ENCODE results near the gene DIP2B. TPM values are rescaled to one million over a fixed set of nuclear protein-coding genes. Genes with fewer than 3 reads are reported as not detected.
"Not testable (repeated sequence)": the region's sequence is repeated elsewhere in the genome, so short reads cannot be mapped to it uniquely, and the experiment has no call there.

Gene DIP2B, protein sequence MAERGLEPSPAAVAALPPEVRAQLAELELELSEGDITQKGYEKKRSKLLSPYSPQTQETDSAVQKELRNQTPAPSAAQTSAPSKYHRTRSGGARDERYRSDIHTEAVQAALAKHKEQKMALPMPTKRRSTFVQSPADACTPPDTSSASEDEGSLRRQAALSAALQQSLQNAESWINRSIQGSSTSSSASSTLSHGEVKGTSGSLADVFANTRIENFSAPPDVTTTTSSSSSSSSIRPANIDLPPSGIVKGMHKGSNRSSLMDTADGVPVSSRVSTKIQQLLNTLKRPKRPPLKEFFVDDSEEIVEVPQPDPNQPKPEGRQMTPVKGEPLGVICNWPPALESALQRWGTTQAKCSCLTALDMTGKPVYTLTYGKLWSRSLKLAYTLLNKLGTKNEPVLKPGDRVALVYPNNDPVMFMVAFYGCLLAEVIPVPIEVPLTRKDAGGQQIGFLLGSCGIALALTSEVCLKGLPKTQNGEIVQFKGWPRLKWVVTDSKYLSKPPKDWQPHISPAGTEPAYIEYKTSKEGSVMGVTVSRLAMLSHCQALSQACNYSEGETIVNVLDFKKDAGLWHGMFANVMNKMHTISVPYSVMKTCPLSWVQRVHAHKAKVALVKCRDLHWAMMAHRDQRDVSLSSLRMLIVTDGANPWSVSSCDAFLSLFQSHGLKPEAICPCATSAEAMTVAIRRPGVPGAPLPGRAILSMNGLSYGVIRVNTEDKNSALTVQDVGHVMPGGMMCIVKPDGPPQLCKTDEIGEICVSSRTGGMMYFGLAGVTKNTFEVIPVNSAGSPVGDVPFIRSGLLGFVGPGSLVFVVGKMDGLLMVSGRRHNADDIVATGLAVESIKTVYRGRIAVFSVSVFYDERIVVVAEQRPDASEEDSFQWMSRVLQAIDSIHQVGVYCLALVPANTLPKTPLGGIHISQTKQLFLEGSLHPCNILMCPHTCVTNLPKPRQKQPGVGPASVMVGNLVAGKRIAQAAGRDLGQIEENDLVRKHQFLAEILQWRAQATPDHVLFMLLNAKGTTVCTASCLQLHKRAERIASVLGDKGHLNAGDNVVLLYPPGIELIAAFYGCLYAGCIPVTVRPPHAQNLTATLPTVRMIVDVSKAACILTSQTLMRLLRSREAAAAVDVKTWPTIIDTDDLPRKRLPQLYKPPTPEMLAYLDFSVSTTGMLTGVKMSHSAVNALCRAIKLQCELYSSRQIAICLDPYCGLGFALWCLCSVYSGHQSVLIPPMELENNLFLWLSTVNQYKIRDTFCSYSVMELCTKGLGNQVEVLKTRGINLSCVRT (N-terminal part only)
- total RNA-seq, result 10 to 100 TPM; 21.4 to 22.5 TPM

DNA sequence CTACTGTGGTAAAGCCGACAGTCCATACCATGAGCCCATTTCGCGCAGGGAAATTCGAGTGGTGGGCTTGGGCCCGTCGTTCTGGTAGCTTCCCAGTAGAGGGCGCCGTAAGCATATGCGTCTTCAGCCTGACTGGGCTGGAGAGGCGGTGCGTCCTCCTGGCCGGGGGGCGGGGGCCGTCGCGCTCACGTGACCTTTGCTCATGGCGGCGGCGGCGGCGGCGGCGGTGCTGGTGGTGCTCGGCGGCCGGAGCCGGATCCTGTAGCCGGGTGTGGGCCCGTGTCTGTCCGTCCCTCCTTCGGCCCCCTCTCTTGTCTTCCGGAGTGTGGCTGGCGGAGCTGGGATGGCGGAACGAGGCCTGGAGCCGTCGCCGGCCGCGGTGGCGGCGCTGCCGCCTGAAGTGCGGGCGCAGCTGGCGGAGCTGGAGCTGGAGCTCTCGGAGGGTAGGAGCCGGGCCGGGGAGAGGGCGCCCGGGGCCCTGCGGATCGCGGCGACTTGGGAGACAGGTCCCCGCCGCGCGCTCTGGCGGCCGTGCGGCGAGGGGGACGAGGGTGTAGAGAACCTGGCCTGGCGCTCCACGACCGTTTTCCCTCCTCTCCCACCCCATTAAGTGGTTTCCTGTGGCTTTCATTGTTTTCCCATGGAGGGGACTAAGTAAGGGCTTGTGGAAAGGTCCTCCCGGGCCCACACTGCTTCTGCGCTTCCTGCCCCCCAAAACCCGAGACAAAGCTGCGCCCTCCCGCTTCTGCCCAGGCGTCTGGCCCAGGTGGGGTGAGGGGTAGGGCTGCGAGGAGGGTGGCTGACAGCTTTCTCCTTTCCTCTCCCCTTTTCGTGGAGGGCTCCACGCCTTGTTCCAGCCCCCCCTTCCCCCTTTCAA lies at the start of gene DIP2B:
DIP2B (plus strand) TSS at position 188 of the 877 bp plus-strand sequence; CDS start at position 344, 156 bp downstream.
- peaks cover 46% of the 10 kb centered on the region for H3K4me1 Mint-ChIP-seq
- peak within 1 kb of the TSS; percentile 92 for H3K27ac Mint-ChIP-seq
- peak; percentile 94 for DNase-seq
- H3K36me3 Mint-ChIP-seq, result peaks cover 5% of the 10 kb centered on the region
- H3K4me3 Mint-ChIP-seq, result peak within 1 kb of the TSS; percentile 97
- H3K27me3 Mint-ChIP-seq, result no peaks in the 10 kb centered on the region
- no peaks in the 10 kb centered on the region for H3K9me3 Mint-ChIP-seq

- Mint-ChIP-seq H3K36me3 (peaks cover 29% of the 10 kb centered on the region), H3K9me3 (no peaks in the 10 kb centered on the region), H3K4me1 (no peaks in the 10 kb centered on the region), H3K27me3 (no peaks in the 10 kb centered on the region), H3K27ac (no peak overlapping the region), H3K4me3 (no peak overlapping the region)
- DNase-seq, result no peak
Observed at GRCh38 chr12:50458606-50459005, 46.2 kb upstream of the DIP2B start.

DNA sequence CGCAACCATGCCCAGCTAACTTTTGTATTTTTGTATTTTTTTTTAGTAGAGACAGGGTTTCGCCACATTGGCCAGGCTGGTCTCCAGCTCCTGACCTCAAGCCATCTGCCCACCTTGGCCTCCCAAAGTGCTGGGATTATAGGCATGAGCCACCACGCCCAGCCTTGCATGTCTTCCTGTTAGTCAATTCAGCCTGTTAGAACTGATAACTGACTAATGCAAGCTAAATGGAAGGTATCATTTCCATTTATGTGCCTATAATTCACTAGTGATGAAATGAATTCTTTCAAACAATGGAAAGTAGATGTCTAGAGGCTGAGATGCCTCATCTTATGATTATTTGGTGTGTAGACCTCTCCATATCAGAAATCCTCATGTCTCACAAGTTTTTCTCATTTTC lies 37.3 kb upstream of the DIP2B start:
- DNase-seq, result no peak
- H3K27me3 Mint-ChIP-seq, result no peaks in the 10 kb centered on the region
- no peaks in the 10 kb centered on the region for H3K9me3 Mint-ChIP-seq
- no peak overlapping the region for H3K27ac Mint-ChIP-seq
- peaks cover 41% of the 10 kb centered on the region for H3K36me3 Mint-ChIP-seq
- no peaks in the 10 kb centered on the region for H3K4me1 Mint-ChIP-seq
- no peak overlapping the region for H3K4me3 Mint-ChIP-seq

GRCh38 chr12:50477241-50477832 lies 27.4 kb upstream of the DIP2B start:
- no peak for DNase-seq
- peaks cover 15% of the 10 kb centered on the region for H3K36me3 Mint-ChIP-seq
- H3K4me3 Mint-ChIP-seq, result no peak overlapping the region
- no peak overlapping the region for H3K27ac Mint-ChIP-seq
- H3K27me3 Mint-ChIP-seq, result no peaks in the 10 kb centered on the region
- no peaks in the 10 kb centered on the region for H3K9me3 Mint-ChIP-seq
- H3K4me1 Mint-ChIP-seq, result no peaks in the 10 kb centered on the region

GRCh38 chr12:50482571-50482970 lies 22.2 kb upstream of the DIP2B start:
- Mint-ChIP-seq H3K36me3 (no peaks in the 10 kb centered on the region), H3K27me3 (no peaks in the 10 kb centered on the region), H3K4me1 (no peaks in the 10 kb centered on the region), H3K27ac (no peak overlapping the region), H3K9me3 (peaks cover 2% of the 10 kb centered on the region), H3K4me3 (no peak overlapping the region)
- no peak for DNase-seq

GRCh38 chr12:50483488-50483887 lies 21.3 kb upstream of the DIP2B start:
- Mint-ChIP-seq H3K36me3 (no peaks in the 10 kb centered on the region), H3K4me3 (no peak overlapping the region), H3K4me1 (no peaks in the 10 kb centered on the region), H3K27me3 (no peaks in the 10 kb centered on the region), H3K9me3 (peaks cover 2% of the 10 kb centered on the region), H3K27ac (no peak overlapping the region)
- DNase-seq, result no peak

DNA sequence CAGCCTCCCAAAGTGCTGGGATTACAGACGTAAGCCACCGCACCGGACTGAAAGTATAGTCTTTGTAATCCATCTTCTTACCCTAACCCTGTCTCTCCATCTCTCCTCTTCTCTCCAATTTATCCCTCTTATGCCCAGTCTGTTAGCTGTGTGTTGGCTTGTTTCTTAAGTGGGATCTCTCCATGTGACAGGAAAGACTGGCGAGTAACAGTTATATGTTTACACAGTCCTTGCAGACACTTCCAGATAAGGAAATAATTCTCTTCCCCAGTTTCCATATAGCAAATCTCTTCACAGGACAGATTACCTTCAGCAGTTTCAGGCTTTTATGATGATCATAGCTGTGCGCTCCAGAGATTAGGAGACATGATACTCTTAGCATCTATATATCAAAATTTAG lies 16.0 kb upstream of the DIP2B start:
- H3K4me3 Mint-ChIP-seq, result no peak overlapping the region
- H3K36me3 Mint-ChIP-seq, result no peaks in the 10 kb centered on the region
- no peaks in the 10 kb centered on the region for H3K4me1 Mint-ChIP-seq
- H3K27ac Mint-ChIP-seq, result no peak overlapping the region
- H3K27me3 Mint-ChIP-seq, result no peaks in the 10 kb centered on the region
- peaks cover 16% of the 10 kb centered on the region for H3K9me3 Mint-ChIP-seq
- DNase-seq, result no peak

DNA sequence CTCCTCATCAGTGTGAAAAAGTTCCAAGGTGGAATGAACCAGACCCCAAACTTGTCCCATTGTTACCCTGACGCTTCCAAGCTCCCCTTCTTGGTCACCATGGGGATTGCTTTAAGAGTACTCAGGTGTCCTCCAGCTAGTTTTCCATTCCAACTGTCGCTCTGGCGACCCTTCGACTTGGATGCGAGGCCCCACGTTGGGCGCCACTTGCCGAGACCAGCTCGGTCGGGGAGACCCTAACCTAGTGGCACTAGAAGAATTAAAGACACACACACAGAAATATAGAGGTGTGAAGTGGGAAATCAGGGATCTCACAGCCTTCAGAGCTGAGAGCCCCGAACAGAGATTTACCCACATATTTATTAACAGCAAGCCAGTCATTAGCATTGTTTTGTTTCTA lies 6.7 kb upstream of the DIP2B start:
- not testable (repeated sequence) for DNase-seq, H3K4me3 Mint-ChIP-seq, H3K27ac Mint-ChIP-seq, H3K27me3 Mint-ChIP-seq, H3K4me1 Mint-ChIP-seq
- Mint-ChIP-seq H3K9me3 (peaks cover 44% of the 10 kb centered on the region), H3K36me3 (peaks cover 14% of the 10 kb centered on the region)

- DNase-seq, result no peak
- Mint-ChIP-seq H3K27me3 (no peaks in the 10 kb centered on the region), H3K4me3 (peak overlapping the region; percentile 97), H3K9me3 (no peaks in the 10 kb centered on the region), H3K27ac (peak overlapping the region; percentile 92), H3K36me3 (peaks cover 5% of the 10 kb centered on the region), H3K4me1 (peaks cover 52% of the 10 kb centered on the region)
Observed at GRCh38 chr12:50505675-50506530, 1.1 kb downstream of the DIP2B start.

DNA sequence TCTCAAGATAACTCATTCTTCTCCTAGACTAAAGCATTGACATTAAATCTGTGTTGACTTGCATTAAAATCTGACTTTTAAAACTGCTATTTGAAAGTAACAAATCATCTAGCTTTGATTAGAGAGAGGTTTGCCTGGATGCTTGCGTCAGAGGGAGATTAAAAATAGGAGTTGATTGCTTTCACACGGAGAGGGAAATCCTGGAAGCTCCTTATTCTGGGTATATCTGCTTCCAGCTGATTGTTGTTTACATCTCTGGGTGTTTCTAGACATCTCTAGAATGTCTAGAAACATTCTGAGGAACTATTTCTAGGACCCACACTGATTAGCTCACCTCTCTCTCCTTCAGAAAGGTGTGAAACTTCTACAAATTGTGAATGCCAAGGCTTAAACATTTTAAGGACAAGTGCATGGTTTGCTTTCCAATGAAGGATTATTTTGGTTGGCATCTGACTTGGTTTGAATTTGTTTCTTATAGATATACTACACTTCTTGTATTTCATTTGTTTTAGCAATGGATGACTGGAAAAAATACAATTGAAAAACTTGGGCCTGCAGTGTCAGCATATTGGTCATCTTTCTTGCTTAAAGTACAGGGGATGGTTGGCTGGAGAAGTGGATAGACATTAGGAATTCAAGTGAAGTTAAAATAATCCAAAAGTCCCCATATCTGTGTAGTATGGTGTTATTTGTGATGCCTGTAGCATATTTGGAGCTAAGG lies 2.1 kb downstream of the DIP2B start:
- no peak for DNase-seq
- peaks cover 5% of the 10 kb centered on the region for H3K36me3 Mint-ChIP-seq
- H3K4me1 Mint-ChIP-seq, result peaks cover 52% of the 10 kb centered on the region
- no peaks in the 10 kb centered on the region for H3K27me3 Mint-ChIP-seq
- peak overlapping the region; percentile 49 for H3K27ac Mint-ChIP-seq
- no peaks in the 10 kb centered on the region for H3K9me3 Mint-ChIP-seq
- peak overlapping the region; percentile 97 for H3K4me3 Mint-ChIP-seq

GRCh38 chr12:50507474-50507838 lies 2.7 kb downstream of the DIP2B start:
- H3K27me3 Mint-ChIP-seq, result no peaks in the 10 kb centered on the region
- peak overlapping the region; percentile 97 for H3K4me3 Mint-ChIP-seq
- no peak for DNase-seq
- H3K9me3 Mint-ChIP-seq, result no peaks in the 10 kb centered on the region
- H3K4me1 Mint-ChIP-seq, result peaks cover 52% of the 10 kb centered on the region
- H3K27ac Mint-ChIP-seq, result peak overlapping the region; percentile 38
- H3K36me3 Mint-ChIP-seq, result peaks cover 5% of the 10 kb centered on the region

DNA sequence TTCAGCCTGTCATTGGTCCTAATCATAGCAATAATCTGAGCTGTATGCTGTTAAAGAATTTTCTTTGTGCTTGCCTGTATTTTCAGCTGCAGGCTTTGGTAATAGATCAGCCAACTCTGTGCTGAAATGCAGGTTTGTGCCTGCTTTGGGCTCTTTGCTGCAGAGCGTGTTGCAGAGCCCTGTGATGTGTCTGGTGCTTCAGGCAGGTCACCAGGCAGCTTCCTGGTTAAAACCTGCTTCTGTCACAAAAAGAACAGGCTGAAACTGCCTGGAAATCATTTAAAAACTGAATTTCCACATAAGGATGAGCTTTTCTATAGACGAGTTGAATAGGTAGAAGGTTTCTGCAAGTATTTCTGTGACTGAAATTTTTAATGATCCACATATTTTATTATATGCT lies 3.1 kb downstream of the DIP2B start:
- peak overlapping the region; percentile 70 for H3K4me3 Mint-ChIP-seq
- no peaks in the 10 kb centered on the region for H3K9me3 Mint-ChIP-seq
- DNase-seq, result no peak
- H3K27ac Mint-ChIP-seq, result peak overlapping the region; percentile 82
- peaks cover 52% of the 10 kb centered on the region for H3K4me1 Mint-ChIP-seq
- H3K27me3 Mint-ChIP-seq, result no peaks in the 10 kb centered on the region
- peaks cover 5% of the 10 kb centered on the region for H3K36me3 Mint-ChIP-seq
